Cortex of kidney (tissue), 1 donor: Measurements from ENCODE around the gene YLPM1.

Experiments
- DNase-seq: peaks from one replicate; lab custom pipeline; 2025; lab: John Stamatoyannopoulos, UW

Gene YLPM1

DNA sequence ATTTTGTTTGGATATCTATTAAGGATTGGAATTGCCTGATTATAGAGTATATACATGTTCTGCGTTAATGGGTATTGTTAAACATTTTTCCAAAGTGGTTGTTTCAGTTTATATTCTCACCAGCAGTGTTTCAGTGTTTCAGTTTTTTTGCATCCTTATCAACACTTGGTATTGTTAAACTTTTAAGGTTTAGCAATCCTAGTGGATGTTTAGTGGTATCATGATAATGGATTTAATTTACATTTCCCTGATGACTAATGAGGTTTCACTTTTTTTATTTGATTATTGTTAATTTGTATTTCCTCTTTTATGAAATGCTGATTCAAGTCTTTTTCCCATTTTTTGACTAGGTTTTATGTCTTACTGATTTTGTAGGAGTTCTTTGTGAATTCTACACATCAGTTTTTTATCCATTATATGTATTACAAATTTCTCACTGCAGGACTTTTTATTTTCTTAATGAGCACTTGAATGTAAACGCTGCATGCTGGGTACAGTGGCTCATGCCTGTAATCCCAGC, 23.7 kb downstream of the YLPM1 start:
- DNase-seq, result no peak

DNA sequence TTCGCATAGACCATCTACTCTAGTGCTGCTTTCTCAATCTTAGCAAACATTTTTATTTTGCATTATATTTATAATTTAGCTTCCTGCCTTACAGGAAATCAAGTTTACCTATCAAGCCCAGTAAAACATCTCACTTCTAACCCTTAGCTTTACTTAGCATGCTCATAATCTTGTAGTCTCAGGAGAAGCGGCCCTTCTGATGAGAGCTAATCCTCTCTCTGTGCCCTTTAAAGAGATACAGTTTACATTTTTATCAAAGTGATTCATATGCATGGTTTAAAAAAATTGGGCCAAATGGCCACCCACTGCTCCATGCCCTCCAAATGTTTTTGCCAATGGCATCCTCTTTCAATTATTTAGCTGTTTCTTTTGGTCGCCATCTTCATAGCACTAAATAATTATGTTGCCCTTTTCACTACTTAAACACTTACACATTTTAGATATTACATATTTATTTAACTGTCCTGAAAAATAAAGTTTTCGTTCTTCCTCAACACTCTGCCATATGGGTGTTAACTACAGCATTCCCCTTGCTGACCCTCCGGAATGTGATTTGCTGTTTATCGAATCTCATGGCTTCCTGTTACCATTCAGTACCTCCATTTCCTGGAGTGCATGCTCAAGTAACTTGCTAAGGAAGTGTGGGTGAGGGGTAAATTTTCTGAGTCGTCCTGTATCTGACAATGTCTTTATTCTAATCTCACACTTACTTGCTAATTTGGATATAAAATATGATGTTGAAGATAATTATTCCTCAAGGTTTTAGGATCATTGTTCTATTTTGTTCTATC, 29.3 kb downstream of the YLPM1 start:
- DNase-seq, result no peak

DNA sequence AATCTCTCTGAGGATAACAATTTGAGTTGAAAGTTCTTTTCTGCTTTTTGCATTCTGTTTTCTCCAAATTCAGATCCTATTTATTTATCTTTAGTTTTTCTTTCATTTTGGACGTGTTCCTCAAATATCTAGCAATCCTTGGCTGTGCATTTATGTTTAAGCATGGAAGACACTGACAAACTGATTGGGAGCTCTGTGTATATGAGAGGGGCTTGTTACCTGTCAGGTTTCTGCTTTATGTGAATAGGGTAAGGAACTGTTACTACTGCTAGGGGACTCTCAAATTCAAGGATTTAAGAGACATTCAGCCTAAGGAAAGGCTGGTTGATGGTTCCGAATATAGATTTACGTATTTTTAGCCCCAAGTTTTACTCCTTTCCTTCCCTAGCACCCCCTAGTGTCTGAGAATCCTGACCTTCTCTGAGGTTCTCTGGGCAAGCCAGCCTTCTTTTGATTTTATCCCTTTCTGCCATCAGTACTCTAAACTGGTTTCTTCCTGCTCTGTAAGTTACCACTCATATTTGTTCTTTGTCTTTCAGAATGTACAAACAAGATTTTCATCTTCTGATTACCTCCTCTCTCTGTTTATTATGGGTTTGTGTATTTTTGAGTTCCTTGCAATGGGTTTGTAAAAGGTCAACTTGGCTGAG, 30.5 kb downstream of the YLPM1 start:
- no peak for DNase-seq

DNA sequence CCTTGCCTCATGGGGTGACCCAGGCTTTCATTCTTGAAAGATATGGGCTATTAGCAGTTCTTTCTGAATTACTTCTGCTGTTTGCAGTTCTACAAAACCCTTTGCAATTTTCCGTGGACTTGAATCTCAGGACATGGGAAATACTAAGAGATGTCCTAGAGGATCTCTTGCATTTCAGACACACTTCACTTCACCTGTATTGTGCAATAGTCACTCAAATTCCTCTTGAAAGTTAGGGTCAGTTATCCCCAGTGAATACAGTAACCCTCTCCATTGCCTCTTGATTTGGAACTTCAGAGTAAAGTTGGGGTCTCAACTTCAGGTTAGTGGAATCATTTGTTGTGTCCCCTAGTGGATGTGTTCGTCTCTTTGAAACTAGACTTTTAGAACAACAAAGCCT, 31.8 kb downstream of the YLPM1 start:
- DNase-seq, result no peak

DNA sequence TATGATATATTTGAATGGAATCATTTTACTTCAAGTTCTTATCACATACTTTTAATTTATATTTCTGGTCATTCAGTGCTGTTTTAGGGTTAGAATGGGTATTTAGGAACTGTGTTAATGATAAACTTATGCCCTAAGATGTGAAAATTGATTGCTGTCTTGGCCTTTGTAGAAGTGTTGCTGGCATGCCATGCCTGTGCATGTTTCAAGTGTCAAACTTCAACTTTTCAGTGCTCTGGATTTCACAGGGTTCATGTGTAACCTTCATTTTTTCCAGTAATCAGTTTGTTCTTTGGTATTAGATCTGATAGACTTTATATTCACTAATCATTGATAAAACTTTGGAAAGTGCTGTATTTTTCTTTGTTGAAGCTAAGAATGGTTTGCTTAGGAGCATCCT, 36.6 kb downstream of the YLPM1 start:
- no peak for DNase-seq

DNA sequence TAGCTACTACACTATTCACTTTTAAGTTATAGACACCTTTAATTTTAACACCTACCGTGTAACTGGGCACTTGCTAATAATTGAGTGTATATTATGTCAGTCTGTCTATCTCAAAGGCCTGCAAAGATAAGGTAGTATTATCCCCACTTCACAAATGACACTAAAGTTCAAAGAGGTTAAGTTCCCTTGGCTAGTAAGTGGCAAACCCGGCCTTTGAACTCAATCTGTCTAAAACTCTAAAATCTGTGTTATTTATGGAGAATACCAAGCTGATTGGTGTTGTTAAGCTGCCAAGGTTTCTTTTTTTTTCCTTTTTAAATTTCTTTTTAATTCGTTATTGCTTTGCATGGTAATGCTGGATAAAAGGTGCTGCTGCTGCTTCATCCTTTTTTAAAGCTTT, 37.7 kb downstream of the YLPM1 start:
- DNase-seq, result no peak

DNA sequence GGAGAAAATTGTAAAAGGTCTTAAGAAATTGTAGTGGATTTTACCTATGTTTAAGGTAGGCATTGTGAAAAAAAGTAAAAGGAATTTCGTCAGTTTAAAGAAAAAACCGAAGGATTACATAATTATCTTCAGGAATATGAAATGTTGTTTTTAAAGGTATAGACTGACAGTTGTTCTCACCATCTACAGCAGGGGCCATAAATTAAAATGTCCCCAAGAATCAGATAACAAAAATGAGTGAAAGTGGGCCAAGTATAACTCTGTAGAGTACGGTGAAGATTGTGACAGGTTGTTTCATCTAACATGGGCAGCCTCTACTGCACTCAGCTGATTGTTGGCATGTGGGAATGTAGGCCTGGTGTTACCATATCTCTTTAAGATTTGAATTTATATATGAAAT, 38.3 kb downstream of the YLPM1 start:
- no peak for DNase-seq

DNA sequence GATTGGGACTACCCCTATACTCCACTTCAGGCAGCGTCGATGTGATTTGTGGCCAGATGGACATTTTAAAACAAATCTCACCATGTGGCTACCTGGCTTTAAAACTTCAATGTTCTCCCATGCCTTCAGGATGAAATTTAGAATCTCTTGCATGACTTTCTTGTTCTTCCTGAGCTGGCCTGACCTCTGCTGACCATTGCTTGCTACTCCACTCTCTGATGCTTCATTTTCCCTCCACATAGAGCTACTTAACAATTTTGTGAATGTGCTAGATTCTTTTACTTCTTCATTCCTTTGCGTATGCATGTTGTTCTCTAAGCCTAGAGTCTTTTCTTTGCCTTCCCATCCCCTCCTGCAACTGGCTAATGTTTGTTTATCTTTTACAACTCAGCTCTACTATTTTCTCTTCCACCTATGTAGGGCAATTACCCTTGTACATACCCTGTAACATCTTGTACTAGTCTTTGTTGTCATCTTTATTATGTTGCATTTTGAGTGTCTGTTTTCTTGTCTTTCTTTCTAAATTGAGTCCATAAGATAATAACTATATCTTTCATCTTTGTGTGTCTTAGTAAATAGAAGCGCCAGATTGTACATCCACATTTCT, 41.2 kb downstream of the YLPM1 start:
- DNase-seq, result no peak

DNA sequence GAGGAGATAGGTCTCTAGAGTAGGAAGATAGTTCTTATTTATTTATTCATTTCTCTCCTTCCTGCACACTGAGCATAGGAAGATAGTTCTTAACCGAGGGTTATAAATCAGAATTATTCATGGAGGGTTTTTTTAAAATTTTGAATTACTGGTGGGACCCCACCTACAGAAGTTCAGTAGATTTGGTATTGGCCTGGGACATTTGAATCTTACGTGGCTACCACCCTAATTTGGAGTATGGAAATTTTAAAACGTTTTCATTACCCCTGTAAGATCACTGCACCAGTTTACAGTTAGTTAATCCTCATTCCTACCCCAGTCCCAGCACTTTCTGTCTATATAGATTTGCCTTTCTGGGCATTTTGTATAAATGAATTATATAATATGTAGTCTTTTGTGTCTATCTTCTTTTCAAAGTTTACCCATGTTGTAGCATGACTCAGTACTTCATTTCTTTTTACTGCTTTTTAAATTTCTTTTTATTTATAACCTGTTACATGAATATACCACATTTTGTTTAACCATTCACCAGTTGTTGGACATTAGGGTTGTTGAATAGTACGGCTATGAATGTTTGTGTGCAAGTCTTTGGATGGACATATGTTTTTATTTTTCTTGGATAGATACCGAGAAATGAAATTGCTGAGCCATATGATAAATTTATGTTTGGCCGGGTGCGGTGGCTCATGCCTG, 44.9 kb downstream of the YLPM1 start:
- DNase-seq, result no peak

DNA sequence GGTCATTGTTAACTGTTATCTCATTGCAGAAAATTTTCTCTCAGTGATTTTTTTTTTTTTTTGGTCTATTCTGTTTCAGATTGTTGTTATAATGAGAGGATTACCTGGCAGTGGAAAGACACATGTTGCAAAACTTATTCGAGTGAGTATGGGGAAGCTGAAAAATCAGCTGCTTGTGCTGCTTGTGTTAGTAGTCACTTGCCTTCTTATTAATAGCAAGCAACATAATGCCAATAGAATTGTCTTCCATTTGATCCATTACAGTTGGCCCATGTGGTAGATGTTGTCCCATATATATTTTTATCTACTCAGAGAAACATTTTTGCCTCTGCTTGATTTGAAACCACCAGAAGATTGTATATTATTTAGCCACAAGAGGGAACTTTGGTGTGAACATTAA, 53.0 kb downstream of the YLPM1 start:
- DNase-seq, result no peak

DNA sequence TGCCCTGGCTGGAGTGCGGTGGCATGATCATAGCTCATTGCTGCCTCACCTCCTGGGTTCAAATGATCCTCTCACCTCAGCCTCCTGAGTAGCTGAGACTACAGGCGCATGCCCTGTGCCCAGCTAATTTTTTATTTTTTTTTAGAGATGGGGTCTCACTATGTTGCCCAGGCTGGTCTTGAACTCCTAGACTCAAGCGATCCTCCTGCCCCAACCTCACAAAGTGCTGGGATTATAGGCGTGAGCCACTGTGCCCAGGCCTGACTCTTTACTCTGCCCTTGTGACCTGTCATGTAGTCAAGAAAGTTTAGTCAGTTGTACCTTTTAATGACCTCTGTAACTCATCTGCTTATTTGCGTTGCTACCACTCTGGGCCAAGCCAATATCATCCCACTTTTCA, 57.2 kb downstream of the YLPM1 start:
- no peak for DNase-seq

DNA sequence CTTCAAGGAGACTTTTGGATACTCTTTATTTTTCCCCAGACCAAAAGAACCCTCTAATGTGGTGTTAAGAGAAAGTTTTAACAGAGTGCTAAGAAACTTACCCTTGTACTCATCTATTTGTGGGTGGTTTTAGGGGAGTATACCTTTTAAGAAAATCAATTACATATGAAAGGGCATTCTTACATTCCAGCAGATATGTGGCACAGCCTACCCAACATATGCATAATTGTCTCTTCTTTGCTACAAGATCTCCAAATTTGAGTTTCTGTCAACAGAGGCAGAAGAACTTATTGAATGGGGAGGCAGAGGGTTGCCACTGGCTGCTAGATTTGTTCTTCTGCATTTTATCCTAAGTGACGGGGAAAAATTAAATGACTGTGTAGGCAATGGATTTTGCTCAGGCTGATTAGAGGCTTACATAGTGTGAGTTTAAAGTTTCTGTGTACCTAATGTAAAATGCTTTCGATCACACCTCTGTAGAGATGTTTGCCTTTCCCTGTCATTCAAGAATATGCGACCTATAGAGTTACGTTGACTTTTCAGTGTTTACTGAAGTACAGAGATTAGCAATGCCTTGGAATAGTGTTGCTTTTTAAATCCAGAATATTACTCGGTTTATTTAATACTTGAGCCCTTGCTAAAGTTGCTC, 58.3 kb downstream of the YLPM1 start:
- DNase-seq, result no peak

DNA sequence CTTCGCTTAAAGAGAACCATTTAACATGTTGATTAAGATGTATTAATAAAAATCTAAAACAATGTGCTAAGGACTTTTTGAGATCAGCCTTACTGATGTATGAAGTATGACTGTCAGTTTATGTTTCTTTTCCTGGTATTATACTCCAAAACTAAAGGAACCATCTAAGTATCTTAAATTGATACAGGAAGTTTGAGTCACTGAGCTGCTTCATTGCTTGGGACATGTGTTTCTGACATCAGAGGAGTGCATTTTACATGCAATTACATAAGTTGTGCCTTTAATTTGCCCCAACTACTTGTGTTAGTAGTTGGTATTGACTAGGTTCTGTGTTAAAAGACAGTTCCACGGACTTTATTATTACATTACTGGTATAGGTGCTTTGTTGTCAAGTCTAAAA, 61.9 kb downstream of the YLPM1 start:
- no peak for DNase-seq

DNA sequence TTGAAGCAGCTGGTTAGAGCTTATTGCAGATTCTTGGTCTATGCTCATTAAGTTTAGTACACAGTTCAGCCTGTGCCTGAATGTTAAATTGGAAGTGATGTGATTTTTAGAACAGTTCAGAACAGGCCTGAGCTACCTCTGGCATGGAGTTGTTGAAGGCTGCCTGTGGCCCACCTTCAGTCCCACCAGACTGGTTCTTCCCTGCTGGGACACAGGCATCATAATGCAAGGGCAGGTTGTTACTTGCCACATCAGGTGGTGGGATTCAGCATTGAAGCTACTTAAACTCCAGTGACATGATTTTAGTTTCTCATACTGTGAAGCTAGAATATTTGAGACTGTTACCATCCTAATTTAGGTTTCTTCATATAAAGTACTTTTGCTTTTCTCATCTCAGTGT, 63.5 kb downstream of the YLPM1 start:
- DNase-seq, result no peak

DNA sequence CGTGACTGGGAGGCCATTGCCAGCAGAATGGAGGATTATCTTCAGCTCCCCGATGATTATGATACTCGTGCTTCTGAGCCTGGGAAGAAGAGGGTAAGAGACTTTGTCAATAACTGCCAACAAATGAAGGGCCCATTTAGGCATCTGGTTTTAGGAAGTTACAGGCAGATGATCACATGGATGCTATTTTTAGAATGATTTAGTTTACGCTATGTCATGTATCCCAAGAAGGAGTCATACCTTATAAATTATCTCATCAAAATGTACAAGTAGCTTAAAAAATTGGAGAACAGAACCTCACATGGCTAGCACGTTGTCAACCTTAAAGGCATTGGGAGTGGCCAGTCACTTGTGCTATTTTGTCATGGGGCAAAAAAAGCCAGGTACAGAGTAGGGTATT, 66.1 kb downstream of the YLPM1 start:
- DNase-seq, result no peak

DNA sequence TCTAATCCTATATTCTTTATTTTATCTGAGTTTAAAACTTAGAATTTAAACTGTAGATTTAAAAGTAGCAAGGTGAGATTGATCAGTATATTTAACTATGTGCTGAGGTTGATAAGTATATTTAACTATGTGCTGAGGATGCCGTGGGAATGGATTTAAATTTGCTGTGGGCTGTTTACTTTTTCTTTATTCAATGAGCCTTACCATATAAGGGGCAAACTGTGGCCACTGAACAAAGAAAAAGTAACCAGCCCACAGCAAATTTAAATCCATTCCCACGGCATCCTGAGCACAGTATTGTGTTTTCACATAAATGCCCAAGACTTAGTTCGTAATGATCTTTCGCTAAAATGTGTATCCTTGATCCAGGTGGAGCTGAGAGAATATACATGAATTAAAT, 69.7 kb downstream of the YLPM1 start:
- DNase-seq, result no peak

DNA sequence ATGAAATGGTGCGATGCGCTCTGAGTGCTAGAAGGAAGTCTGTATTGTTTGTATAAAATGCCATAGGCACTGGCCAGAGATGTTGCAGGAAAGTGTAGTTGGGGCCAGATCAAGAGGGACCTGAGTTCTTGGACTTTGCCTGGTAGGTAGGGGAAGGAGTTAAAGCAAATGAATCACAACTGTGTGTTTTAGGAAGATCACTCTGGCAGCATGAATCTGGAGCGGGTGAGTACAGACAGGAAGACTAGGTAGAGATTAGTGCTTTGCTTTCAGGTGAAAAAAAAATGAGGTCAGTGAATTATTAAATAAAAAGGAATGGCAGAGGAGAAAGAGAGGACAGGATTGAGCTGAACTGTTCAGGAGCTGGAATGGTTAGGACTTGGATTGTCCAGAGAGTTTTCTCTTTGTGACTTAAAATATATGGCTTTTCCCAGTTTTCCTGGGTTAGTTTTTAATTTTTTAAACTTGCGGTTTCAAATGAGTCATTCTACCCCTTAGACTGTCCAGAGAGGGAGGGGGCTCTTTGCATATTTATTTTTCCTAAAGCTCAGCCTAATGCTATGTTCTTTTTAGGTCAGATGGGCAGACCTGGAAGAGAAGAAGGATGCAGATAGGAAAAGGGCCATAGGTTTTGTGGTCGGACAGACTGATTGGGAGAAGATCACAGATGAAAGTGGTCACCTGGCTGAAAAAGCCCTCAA, 71.7 kb downstream of the YLPM1 start:
- no peak for DNase-seq

DNA sequence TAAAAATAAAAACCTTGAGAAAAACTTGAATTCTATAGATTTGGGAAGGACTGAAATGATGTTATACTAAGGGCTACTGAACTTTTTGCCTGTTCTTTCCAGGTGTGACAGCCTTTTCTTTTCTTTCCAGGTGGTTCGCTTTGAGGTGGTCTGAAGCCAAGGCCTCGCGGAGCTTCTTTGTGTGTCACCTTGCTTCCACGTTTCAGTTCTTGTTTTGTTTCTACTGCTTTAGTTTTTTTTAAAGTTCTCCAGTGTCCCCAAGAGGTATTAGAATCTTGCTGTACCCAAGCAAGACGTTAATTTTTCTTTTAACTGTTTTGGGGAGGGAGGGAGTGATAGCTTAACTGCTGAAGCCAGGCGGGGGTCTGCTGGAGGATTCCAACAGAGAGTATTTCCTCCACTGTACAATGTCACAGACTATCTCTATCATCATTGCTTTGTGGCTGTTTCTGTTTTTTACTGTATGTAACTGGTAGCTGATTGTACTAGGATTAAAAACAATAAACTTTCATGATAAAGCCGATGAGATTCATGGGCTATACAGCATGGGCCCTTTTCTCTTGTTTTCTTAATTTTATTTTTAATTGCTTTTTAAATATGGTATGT, 72.6 kb downstream of the YLPM1 start:
- no peak for DNase-seq

DNA sequence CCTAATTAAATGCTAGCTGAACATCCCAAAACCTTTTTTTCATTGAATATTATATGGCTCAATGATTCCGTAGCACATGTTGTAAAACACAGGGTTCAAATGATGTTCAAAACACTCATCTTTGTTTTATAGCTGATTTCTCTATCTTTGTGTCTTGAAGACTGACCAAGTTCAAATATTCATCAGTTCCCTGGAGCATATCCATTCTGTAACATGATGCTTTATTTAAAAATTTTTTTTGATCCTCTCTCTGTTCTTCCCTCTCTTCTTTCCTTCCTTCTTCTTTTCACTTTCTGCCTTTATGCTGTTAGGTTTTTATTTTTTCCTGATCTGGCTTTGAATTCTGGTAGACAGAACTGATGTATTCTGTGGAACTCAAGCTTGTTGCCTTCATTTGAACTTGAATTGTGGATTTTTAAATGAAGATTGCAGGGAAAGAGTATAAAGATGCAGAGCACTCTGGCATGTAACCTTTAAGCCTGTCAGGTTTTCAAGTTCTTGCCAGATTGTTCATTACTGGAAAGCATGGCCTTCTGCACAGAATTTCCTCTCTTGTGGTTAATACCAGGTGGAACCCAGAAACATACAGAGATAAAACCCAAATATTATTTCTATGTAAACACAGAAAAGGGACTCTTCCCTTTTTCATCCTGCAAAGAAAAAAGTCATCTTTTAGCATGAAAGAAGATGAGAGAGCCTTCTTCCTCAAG, 73.3 kb downstream of the YLPM1 start:
- no peak for DNase-seq

DNA sequence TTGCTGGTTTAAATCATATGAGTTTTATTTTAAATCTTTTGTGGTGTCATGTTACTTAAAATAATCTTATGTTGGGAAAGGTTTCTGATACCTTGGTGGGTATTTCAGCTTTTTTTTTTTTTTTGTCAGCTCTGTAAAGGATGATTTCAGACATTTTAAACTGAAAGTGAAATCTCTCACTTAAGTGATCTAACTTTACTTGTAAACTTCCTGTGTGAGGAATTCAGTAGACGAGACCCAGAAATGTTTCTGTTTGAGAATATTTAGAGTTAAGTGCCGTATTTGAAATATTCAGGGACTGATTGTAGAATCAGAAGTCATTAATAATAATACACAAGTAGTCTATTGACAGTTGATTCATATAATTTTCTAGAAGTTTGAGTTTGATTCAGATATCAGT, 75.0 kb downstream of the YLPM1 start:
- no peak for DNase-seq
